ENCODE results near the gene LGALS1.
"Not testable (repeated sequence)": the region's sequence is repeated elsewhere in the genome, so short reads cannot be mapped to it uniquely, and the experiment has no call there.

The LGALS1 gene

DNA sequence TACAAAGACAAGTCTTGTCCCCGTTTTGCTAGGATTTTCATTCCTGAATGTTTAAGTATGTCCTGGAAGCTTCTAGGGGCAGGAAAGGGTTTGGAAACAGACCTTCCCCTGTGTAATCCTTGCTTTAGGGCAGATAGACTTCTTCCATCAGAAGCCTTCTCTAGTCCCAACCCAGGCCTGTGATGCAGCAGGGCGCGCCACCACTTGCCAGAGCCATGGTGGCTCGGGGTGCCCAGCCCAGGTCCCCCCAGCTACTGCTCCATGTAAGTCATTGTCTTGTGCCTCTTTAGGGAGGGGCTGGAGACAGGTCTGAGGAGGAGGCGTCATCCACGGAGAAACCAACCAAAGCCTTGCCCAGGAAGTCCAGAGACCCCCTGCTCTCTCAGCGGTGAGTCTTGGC is 15.0 kb downstream of the LGALS1 start:
- no peak for DNase-seq (ENCODE audit: low spot score)

DNA sequence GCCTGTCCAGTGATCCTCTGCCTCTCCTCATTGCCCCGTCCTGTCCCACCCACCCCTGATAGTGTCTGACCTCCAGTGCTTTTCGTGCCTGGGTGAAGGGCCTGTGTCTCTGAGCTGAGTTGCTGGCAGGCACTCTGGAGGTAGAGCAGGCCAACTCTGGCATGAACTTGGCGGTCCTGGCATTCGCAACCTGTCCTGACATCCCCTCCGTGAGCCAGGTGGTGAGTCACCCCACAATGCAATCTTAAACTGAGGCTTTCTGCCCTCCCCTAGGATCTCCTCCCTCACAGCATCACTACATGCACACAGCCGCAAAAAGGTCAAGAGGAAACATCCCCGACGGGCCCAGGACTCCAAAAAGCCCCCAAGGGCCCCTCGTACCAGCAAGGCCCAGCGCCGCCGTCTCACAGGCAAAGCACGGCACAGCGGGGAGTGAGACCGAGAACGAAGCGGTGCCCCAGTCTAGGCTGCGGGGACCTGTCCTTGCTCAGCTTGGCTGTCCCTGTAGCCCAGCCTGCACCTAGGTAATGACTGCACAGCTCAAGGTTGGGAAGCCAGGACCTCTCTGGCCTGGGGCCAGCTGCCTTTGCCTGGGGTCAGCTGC is 15.6 kb downstream of the LGALS1 start:
- no peak for DNase-seq (ENCODE audit: low spot score)

DNA sequence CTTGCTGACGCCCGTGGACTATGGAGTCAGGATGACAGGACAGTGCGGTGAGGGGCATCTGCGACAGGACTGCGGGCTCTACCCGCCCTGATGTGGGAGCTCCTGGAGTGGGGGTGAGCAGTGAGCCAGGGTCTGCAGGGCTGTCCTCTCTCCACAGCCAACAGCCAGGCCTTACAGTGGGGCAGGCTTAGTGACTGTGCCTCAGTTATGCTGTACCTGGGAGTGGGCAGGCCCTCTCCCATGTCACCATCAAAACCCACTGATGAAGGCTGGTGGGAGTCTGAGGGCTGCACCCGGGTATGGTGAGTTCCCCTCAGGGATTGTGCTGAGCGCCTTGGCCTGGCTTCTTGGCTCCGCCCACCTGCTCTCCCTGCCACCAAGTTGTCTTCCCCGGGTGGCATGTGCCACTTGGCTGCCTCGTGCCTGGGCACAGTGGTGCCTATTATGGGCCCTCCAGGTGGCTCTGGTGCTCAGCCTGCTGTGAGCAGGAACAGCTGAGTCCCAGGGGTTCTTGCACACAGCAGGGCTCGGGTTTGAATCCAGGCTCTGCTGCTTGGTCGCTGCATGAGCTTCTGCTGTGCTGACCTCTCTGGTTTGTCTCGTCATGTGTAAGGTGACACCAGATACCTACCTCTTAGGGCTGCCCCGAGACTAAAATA is 17.3 kb downstream of the LGALS1 start:
- no peak for DNase-seq (ENCODE audit: low spot score)

DNA sequence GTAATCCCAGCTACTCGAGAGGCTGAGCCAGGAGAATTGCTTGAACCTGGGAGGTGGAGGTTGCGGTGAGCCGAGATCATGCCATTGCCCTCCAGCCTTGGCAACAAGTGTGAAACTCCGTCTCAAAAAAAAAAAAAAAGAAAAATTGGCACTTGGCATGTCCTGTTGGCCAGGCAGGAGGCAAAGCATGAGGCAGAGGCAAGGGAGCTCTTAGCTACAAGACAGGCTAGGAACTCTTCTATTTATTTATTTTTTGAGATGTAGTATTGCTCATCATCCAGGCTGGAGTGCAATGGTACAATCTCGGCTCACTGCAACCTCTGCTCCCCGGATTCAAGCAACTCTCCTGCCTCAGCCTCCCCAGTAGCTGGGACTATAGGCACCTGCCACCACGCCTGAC is 18.7 kb downstream of the LGALS1 start:
- not testable (repeated sequence) for DNase-seq (ENCODE audit: low spot score)

DNA sequence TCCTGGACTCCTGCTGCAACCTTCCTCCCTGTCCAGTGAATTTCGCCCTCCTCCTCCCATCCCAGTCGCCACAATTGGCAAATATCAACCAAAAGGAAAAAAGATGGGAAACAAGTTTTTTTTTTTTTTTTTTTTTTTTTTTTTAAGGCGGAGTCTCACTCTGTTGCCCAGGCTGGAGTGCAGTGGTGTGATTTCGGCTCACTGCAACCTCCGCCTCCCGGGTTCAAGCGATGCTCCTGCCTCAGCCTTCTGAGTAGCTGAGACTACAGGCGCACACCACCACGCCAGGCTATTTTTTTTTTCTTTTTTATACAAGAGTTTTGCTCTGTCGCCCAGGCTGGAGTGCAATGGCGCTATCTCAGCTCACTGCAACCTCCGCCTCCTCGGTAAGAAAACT is 20.8 kb downstream of the LGALS1 start:
- not testable (repeated sequence) for DNase-seq (ENCODE audit: low spot score)

DNA sequence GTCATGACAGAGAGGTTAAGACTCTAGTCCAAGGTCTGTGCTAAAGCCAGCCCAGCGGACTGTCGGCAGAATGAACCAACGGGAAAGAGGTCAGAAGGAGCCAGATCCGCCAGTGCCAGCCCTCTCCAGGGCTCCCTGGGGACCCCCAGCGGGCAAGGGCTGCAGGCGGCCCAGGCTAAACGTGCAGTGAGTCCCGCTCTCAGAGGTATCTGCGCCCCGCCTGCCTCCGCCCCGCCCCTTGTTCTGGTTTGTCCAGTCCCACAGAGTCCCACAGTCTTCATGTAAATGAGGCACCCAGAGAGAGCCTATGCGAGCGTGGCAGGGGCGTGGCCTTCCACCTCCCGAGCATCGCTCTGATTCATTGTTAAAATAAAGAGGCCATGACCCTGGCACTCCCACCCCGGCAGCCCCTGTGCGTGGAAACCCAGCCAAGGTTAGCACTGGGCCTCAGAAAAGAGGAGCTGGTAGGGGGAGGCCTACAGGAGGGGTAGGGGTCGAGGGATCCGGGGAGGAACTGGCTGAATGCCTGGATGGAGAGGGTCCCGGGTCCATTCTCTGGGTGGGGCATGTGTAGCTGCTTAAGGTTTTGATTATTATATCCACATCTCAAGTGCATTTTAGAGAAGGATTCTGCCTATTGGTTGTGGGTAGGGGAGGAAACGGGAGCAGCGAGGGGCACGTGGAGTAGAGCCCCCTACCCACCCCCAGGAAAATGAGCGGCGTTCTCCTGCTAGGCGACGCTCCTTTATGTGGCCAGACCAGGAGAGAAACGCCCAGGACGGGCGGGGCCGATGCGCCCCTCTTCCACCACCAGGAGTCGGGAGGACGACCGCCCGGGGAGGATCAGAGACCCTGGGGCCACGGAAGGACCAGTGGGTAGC is 21.5 kb downstream of the LGALS1 start, which contains the start of gene TRIOBP:
Gene TRIOBP, plus strand, starts transcription at position 392 of the 881 bp plus-strand sequence. CDS start 4,318 bp downstream, outside the sequence.
- DNase-seq (ENCODE audit: low spot score), result no peak

DNA sequence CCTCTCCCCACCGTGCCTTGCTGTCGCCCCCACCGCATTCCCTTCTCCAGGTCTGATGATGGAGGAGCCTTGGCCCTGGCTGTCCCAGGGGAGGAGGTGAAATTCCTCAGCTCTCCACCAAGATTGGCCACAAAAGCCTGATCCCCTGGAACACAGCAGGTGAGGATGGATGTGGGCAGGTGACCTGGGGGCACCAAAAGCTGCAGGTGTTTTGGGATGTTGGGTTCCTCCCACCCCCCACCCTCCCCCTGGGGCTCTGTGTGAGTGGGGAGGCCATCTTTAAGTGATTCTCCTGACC is 22.1 kb downstream of the LGALS1 start:
- no peak for DNase-seq (ENCODE audit: low spot score)

DNA sequence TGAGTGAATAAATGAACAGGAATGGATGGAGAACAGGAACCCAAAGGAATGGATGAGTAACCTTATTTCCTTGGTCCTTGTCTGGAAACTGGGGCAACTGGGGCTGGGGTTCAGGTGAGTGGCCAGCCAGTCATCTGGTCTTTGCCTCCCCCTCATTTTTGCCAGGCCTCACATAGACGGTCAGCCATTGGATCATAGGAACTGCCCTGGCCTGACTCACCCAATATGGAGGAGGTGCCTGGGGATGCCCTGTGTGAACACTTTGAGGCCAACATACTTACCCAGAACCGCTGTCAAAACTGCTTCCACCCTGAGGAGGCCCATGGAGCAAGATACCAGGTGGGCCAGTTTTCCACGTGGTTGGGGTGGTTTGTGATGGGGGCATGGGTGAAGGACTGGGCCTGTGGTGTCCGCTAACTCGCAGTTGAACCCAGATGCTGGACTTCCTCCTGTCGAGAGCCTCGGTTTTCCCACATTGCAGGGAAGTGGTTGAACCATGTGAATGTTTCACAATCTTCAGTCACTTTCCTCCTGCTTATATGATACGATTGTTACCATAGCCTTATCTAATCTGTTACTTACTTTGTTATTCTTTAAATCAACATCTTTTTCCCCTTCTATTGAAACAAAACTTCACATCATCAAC is 25.8 kb downstream of the LGALS1 start:
- DNase-seq (ENCODE audit: low spot score), result no peak

DNA sequence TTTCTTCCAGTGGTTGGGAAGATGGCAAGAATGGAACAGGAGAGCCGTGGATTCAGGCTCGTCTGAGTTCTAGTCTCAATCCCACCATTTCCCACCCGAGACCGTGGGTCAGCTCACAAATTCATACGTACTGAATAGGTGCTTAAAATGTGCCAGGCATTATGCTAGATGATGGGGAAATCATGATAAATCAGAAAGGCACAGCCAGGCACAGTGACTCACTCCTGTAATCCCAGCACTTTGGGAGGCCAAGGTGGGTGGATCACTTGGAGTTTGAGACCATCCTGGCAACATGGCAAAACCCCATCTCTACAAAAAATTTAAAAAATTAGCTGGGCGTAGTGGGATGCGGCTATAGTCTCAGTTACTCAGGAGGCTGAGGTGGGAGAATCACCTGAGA is 28.5 kb downstream of the LGALS1 start:
- DNase-seq (ENCODE audit: low spot score), result no peak

DNA sequence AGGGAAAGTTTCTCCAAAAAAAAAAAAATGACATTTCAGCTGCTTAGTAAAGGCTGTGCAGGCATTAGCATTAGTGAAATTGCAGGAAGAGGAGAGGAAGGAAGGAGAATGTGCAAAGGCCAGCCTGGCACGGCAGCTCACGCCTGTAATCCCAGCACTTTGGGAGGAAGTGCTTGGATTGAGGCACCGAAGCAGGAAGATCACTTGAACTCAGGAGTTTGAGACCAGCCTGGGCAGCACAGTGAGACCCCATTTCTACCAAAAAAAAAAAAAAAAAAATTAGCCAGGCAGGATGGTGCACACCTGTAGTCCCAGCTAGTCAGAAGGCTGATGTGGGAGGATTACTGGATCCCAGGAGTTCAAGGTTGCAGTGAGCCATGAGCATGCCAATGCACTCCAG is 29.2 kb downstream of the LGALS1 start:
- no peak for DNase-seq (ENCODE audit: low spot score)

DNA sequence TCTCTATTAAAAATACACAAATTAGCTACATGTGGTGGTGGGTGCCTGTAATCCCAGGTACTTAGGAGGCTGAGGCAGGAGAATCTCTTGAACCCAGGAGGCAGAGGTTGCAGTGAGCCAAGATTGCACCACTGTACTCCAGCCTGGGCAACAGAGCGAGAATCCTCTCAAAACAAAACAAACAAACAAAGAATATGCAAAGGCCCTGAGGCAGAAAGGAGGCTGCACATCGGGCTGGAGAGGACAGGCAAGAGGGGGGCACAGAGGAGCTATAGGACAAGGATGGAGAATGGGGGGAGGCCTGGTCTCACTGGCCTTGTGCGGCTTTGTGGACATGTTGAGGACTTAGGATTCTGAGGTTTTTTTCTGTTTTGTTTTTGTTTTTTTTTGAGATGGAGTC is 29.8 kb downstream of the LGALS1 start:
- DNase-seq (ENCODE audit: low spot score), result no peak

DNA sequence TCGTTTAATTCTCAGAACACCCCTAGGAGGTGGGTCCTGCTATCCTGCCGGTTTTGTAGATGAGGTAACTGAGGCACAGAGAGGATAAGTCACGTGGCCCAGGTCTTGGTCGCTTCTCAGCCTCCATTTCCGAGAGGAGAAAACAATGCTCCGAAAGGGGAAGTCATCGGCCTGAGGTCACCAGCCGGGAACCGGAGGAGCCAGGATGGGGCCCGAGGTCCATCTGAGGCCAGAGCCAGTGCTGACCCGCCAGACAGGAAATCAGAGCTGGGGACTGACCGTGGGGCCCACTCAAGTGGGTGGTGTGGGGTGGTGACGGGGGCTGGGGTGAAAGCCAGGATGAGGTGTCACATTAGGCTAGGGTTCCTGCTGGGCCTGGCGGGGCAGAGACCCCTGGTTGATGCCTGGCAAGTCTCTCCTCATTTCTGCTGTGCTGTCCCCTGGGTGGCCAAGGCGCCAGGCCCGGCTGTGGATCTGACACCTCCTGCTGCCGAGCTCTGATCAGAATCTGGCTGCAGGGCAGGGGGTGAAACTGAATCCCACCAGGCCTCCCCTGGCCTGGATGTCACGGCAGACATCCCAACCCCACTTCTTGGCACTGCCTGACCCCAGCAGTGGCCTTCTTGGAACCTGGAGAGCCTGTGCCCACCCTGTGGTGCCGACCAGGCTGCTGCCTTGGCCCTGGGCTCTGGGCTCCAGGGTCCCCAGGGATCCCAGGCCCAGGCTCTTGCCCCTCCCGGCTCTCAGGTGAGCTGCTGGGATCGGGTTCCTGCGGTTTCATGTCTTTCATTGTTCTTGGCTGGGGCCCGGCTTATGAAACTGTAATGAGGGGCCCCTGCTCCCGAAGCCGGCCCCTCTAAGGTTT is 33.4 kb downstream of the LGALS1 start:
- DNase-seq (ENCODE audit: low spot score), result no peak

DNA sequence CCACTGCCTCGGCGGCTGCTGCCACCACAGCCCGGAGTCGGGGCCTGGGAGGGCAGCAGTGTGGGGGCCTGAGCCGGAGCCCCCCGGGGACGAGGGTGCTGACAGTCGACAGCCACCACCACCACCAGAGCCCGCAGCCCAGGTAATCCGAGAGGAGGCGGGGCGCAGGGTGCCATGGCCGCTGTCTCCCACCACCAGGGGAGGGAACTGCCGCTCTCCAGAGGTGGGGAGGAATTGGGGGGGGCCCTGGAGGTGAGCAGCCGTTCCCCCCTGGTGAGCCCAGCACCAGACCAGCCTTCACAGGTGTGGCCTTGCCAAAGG is 34.0 kb downstream of the LGALS1 start:
- no peak for DNase-seq (ENCODE audit: low spot score)

DNA sequence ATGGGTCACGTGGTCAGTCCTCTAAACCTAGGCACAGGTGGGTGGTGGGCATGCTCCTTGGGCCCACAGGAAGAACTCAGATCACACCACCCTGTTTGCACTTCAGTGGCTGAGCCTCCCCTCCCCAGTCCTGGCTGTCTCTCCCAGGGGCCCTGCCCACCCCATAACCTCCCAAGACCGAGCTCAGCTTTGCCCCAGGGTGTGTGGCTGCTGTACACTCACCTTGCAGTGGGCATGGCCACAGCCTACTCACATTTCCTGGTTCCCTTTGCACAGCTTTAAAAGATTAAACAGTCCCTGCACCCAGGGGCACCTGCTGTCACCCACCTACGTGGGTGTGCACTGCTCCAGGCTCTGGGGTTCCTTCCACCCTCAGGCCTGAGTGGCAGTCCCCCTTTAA is 35.2 kb downstream of the LGALS1 start:
- DNase-seq (ENCODE audit: low spot score), result no peak

DNA sequence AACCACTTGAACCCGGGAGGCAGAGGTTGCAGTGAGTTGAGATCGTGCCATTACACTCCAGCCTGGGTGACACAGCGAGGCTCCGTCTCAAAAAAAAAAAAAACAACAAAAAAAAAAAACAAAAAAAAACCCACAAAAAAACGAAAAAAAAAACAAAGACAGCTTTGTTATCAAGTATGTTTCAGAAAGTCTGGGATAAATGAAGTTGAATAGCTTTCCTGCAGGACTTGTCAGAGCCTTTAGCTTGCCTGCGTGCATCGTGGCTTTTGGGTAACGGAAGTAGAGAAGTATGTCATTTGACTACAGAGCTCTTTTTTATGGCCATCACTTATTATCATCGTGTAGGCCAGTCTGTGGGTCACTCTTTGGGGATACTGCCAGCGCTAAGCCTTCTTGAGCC is 36.1 kb downstream of the LGALS1 start:
- no peak for DNase-seq (ENCODE audit: low spot score)

DNA sequence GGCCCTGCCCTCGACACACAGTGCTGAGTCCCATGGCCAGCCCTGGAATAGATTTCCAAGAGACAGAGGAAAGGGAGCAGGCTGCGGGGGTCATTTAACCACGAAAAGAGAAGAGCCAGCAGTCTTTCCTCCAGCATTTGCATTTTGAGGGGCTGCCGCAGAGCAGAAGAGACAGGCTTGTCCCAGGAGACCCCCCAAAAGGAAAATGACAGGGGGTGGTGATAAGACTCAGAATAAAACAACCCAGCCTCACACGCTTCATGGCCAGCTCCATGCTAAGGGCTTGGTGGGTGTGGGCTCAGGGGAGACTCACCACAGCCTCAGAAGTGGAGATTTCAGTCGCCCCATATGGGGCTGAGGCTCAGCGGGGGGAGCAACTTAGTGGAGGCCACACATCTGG is 38.3 kb downstream of the LGALS1 start:
- DNase-seq (ENCODE audit: low spot score), result no peak

DNA sequence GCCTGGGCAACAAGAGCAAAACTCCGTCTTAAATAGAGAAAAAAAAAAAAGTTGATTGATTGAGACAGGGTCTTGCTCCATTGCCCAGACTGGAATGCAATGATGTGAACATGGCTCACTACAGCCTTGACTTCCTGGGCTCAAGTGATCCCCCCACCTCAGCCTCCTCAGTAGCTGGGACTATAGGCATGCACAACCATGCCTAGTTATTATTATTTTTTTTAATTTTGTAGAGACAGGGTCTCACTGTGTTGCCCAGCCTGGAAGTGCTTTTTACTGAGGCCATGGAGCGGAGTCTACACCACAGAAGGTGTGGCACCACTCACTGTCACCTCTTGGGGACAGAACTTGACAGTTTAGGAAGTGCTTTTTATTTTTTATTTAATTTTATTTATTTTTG is 39.2 kb downstream of the LGALS1 start:
- no peak for DNase-seq (ENCODE audit: low spot score)

DNA sequence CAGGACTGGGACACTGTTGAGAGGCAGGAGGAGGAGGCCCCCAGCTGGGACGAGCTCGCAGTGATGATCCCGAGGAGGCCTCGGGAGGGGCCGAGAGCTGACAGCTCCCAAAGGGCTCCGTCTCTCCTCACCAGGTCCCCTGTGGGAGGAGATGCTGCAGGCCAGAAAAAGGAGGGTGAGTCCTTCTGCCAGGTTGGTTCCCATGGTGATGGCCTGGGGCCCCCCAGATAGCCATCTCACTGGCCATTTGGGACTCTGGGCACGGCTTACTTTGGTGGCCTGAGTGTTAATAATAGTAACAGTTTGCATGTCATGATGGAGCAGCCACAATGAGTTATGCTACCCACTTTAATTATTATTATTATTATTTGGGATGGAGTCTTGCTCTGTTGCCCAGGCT is 40.3 kb downstream of the LGALS1 start:
- no peak for DNase-seq (ENCODE audit: low spot score)

DNA sequence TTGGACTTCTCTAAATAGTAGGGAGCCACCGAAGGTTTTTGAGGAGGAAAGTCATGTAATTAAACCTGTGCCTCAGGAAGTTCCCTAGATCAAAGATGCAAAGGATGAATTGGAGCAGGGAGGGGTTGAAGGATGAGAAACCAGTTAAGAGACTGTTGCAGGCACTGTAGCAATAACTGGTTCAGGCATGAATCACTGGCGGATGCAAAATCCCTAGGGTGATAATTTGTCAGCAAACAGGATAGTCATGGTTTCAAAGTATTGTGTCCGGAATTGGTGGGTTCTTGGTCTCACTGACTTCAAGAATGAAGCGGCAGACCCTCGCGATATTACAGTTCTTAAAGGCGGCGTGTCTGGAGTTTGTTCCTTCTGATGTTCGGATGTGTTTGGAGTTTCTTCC is 41.3 kb downstream of the LGALS1 start:
- no peak for DNase-seq (ENCODE audit: low spot score)

DNA sequence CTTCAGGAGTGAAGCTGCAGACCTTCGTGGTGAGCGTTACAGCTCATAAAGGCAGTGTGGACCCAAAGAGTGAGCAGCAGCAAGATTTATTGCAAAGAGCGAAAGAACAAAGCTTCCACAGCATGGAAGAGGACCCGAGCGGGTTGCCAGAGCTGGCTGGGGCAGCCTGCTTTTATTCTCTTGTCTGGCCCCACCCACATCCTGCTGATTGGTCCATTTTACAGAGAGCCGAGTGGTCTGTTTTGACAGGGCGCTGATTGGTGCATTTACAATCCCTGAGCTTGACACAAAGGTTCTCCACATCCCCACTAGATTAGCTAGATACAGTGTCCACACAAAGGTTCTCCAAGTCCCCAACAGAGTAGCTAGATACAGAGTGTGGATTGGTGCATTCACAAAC is 41.8 kb downstream of the LGALS1 start:
- not testable (repeated sequence) for DNase-seq (ENCODE audit: low spot score)

DNA sequence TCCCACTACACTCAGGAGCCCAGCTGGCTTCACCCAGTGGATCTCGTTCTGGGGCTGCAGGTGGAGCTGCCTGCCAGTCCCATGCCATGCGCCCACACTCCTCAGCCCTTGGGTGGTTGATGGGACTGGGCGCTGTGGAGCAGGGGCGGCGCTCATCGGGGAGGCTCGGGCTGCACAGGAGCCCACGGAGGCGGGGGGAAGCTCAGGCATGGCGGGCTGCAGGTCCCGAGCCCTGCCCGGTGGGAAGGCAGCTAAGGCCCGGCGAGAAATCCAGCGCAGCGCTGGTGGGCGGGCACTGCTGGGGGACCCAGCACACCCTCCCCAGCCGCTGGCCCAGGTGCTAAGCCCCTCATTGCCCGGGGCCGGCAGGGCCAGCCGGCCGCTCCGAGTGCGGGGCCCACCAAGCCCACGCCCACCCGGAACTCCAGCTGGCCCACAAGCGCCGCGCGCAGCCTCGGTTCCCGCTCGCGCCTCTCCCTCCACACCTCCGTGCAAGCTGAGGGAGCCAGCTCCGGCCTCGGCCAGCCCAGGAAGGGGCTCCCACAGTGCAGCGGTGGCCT is 42.4 kb downstream of the LGALS1 start:
- DNase-seq (ENCODE audit: low spot score), result not testable (repeated sequence)

All from LoVo (cell line).